Fibroblast of the aortic adventitia (primary cell): ENCODE measurements around the gene OR51A2. TPM values are rescaled to one million over a fixed set of nuclear protein-coding genes. Genes with fewer than 3 reads are reported as not detected.
"Not testable (repeated sequence)": the region's sequence is repeated elsewhere in the genome, so short reads cannot be mapped to it uniquely, and the experiment has no call there.

ENCODE experiments used
- DNase-seq: peaks from one replicate; pipeline ENCODE4 v3.0.0-alpha.2; 2010; ENCODE audit warnings: low read depth
- H3K4me3 ChIP-seq: 2 replicates; pipeline ENCODE4 v1.5.1; 2011; ENCODE audit warnings: low read depth, mild to moderate bottlenecking, control low read depth, low read length, moderate library complexity
- CTCF ChIP-seq: IDR thresholded peaks from 2 replicates; pipeline ENCODE4 v1.5.1; 2011; ENCODE audit warnings: mild to moderate bottlenecking, low read length, control low read depth, inconsistent platforms; ENCODE audit not compliant: insufficient read depth
- total RNA-seq: library from RNA; depleted of rRNA; stranded (reverse); fragments of >200 nt; gene quantifications from 2 replicates; pipeline ENCODE4 v1.2.3, GENCODE V29; 2012; ENCODE audit warnings: low replicate concordance

Gene OR51A2
- total RNA-seq = not detected in 2 replicates

DNA sequence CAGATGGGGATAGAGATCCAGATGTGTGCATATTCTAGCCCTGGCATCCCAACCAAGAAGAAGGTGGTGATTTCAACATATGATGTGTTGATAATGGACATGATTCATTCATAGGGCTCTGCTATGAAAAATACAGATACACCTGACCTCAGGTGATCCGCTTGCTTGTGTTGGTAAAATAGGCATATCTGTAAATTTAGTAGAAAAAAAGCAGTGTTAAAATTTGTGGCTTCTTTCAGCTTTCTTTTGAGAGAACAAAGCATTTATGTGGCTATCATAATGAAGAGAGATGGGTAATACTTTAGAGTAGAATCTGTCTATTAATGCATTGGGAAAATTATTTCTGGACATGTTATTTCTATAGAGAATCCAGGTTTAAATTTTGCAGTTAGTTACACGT, at the start of gene OR51A2:
OR51A2 (minus strand) TSS at position 101 of the 400 bp plus-strand sequence; CDS start at position 101, 0 bp downstream.
- DNase-seq, H3K4me3 ChIP-seq: not testable (repeated sequence)

GRCh38 chr11:5004424-5005274, 49.1 kb upstream of the OR51A2 start:
- TF ChIP-seq CTCF = peak; percentile 53
- peak; percentile 56 for DNase-seq
- no peak overlapping the region for H3K4me3 ChIP-seq

GRCh38 chr11:4994551-4994950, 39.0 kb upstream of the OR51A2 start, which contains the start of gene OR51L1:
TSS of gene OR51L1 (plus strand) at chr11:4994851. CDS start at chr11:4998983, 4,132 bp downstream.
- DNase-seq = no peak
- no peak for TF ChIP-seq CTCF
- no peak within 1 kb of the TSS for H3K4me3 ChIP-seq

DNA sequence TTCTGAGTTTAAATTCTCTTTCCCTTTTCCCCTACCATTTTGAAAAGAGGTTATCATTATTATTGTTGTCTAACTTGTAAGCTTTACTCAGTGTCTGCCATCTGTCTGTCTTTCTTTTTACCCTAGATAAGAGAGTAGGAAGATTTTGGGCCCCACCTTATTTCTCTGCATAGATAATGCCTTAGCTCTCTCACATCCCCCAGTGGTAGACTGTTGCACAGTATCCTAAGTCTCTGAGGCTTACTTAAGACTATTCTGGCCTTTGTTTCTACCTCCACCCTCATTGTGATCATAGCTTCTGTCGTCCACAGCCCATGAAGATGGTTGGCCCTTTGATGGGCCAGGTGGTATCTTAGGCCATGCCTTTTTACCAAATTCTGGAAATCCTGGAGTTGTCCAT, 35.5 kb upstream of the OR51A2 start:
- no peak for DNase-seq
- TF ChIP-seq CTCF = no peak
- no peak overlapping the region for H3K4me3 ChIP-seq

GRCh38 chr11:4983841-4984240, 28.3 kb upstream of the OR51A2 start:
- no peak for DNase-seq
- no peak overlapping the region for H3K4me3 ChIP-seq
- no peak for TF ChIP-seq CTCF

DNA sequence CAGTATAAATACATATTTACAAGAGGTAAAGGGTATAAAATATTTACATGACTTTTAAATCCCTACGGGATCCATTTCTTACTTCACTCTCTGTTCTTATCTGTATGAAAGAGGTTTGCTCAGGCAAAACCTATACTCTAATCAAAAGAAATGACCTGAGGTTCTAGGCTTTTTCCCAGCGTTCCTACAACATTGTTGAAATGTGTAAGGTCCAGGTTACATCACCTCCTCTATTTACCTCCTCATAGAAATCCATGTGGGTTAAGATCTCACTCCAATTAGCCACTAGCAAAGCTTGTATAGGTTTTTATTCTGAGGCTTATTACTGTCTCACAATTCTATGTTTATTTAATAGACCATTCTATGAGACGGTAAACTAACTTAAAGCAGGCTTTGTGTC, 27.2 kb upstream of the OR51A2 start:
- TF ChIP-seq CTCF = no peak
- H3K4me3 ChIP-seq = no peak overlapping the region
- no peak for DNase-seq

DNA sequence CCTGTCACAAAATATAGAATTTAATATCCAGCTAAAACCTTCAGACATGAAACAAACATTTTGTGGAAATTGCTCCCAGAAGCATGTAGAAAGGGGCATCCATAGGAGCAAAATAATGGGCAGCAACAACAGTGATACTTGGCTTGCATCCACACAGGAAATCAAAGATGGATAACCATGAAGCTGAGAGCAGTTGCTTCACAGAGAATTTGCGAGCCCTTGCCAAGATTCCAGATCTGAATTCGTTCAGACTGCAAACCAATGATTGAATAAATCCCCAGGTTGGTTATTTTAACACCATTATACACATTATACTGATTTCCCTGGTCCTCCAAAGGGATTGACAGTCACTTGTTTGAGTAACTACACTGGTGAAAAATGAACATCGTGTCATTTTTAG, 23.5 kb upstream of the OR51A2 start:
- no peak overlapping the region for H3K4me3 ChIP-seq
- no peak for TF ChIP-seq CTCF
- DNase-seq = no peak
